ENCODE results near the gene SPRYD4.
"Not testable (repeated sequence)": the region's sequence is repeated elsewhere in the genome, so short reads cannot be mapped to it uniquely, and the experiment has no call there.

Gene SPRYD4

GRCh38 chr12:56468216-56469006 is at the start of gene SPRYD4:
Gene SPRYD4, plus strand, starts transcription at chr12:56468578. Its CDS starts 14 bp downstream, at chr12:56468592.
- DNase-seq (ENCODE audit: low read depth): peak; percentile 87

- no peak for DNase-seq (ENCODE audit: low read depth)
Measured at GRCh38 chr12:56420411-56420810, 48.0 kb upstream of the SPRYD4 start.

- no peak for DNase-seq (ENCODE audit: low read depth)
Measured at GRCh38 chr12:56425193-56425592, 43.2 kb upstream of the SPRYD4 start.

- no peak for DNase-seq (ENCODE audit: low read depth)
Measured at GRCh38 chr12:56425940-56426438, 42.4 kb upstream of the SPRYD4 start.

DNA sequence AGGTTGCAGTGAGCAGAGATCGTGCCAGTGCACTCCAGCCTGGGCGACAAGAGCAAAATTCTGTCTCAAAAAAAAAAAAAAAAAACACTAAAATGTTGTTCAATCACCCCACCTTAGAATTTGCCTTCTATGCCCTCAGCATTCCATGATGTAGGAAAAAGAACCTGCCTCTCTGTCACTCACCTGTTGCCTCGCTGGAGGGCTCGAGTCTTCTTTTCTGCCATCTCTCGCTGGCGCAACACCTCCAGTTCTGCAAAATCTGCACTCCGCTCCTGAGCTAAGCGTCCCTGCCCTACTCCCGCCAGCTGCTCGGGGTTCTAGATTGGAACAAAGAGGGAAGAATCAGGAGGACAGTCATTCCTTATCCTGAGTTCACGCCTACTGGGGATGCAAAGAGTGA is 37.1 kb upstream of the SPRYD4 start:
- DNase-seq (ENCODE audit: low read depth): no peak

GRCh38 chr12:56431850-56432249 is 36.5 kb upstream of the SPRYD4 start:
- no peak for DNase-seq (ENCODE audit: low read depth)

DNA sequence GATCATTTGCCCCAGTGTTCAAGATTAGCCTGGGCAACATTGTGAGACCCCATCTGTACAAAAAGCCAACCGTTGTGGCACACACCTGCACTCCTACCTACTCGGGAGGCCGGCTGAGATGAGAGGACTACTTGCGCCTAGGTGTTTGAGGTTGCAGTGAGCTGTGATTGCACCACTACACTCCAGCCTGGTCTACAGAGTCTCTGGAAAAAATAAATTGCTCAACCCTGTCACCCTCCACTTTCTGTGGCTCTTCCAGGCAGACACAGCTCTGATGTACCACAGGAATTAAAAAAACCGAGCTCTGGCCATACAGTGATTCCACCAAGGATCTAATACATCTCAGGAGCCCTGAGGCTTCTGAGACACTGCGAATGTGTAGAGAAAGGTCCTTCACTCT is 33.5 kb upstream of the SPRYD4 start:
- no peak for DNase-seq (ENCODE audit: low read depth)

DNA sequence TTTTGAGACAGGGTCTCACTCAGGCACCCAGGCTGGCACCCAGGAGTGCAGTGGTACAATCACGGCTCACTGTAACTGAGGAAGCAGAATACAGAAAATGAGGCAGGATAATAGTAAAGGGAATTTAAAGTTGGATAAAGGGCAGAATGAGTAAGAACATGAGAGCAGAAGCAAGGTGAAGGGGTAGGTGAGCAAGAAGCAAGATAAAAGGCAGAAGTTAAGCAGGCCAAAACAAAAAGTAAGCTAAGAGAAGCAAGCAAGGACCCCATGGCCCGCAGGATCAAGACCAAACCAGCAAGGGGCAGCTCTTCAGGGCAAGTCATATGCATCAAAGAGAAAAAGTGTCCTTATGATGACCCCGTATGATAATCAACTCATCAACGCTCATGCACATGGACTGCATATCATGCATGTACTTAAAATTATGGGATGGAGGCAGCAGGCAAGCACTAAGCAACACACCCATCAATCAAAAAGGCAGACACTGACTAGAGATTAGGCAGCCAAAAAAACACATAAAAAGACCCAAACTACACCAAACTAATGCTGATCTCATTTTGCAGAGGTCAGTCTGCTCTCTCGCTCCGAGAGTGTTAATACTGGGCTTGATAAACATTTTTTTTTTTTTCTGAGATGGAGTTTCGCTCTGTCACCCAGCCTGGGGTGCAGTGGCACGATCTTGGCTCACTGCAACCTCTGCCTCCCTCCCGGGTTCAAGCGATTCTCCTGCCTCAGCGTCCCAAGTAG is 30.8 kb upstream of the SPRYD4 start:
- DNase-seq (ENCODE audit: low read depth): no peak

- not testable (repeated sequence) for DNase-seq (ENCODE audit: low read depth)
Measured at GRCh38 chr12:56443208-56443607, 25.2 kb upstream of the SPRYD4 start.

DNA sequence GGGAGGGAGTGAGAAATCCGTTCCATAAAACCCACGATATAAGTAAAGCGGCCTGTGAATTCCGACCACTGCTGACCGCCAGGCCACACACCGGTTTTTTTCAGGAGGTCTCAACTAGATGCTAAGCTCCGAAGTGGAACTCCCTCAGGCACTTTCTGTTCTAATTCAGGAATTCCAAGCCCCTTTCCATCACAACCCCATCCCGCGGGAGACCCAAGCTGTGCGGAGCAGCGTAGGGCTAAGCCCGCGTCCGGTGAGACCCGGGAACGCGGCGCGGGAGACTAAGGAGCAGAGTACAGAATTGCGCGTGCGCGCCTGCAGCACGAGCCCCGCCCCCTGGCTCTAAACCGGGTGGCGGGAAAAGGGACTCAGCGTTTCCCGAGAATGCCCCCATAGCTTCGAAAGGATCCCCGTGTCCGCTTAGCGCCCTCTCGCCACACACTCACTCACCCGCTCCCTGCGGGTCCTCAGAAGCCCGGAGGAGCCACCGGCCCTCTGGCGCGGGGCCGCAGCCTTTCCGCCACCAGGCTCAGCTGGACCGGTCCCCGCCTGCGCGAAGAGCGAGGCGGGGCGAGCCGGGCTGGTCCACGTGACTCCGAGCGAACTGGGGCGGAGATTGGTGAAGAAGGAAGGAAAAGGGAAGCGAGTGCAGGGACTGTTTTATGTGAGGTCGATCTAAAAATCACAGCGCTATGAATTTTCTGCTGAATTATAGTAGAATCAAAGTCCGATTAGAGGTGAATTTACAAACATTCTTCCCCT is 19.3 kb upstream of the SPRYD4 start, which contains the start of gene TIMELESS:
Gene TIMELESS, minus strand, starts transcription at position 567 of the 762 bp plus-strand sequence. CDS start 15,256 bp downstream, outside the sequence.
- peak; percentile 72 for DNase-seq (ENCODE audit: low read depth)

DNA sequence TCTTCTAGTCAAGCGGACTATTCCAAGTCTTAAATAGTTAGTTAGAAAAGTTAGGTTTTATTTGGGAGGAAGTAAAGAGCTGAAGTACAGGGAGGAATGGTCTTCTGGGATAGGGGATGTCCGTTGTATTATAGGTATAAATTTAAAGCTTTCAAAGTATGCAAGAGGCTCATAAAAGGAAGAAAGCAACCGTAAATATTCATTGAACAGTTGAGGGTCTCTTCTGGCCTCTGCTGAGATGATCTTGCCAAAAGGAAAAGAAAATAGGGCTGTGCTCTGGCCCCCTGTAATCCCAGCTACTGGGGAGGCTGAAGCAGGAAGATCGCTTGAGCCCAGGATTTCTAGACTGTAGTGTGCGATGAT is 18.8 kb upstream of the SPRYD4 start:
- DNase-seq (ENCODE audit: low read depth): no peak

GRCh38 chr12:56450241-56450640 is 18.1 kb upstream of the SPRYD4 start:
- no peak for DNase-seq (ENCODE audit: low read depth)

GRCh38 chr12:56451147-56451546 is 17.2 kb upstream of the SPRYD4 start:
- DNase-seq (ENCODE audit: low read depth): no peak

GRCh38 chr12:56454557-56454956 is 13.8 kb upstream of the SPRYD4 start, which contains the start of gene MIP:
Gene MIP, minus strand, starts transcription at chr12:56454657. Its CDS starts 44 bp downstream, at chr12:56454613.
- no peak for DNase-seq (ENCODE audit: low read depth)

- no peak for DNase-seq (ENCODE audit: low read depth)
Measured at GRCh38 chr12:56457817-56458216, 10.6 kb upstream of the SPRYD4 start.

DNA sequence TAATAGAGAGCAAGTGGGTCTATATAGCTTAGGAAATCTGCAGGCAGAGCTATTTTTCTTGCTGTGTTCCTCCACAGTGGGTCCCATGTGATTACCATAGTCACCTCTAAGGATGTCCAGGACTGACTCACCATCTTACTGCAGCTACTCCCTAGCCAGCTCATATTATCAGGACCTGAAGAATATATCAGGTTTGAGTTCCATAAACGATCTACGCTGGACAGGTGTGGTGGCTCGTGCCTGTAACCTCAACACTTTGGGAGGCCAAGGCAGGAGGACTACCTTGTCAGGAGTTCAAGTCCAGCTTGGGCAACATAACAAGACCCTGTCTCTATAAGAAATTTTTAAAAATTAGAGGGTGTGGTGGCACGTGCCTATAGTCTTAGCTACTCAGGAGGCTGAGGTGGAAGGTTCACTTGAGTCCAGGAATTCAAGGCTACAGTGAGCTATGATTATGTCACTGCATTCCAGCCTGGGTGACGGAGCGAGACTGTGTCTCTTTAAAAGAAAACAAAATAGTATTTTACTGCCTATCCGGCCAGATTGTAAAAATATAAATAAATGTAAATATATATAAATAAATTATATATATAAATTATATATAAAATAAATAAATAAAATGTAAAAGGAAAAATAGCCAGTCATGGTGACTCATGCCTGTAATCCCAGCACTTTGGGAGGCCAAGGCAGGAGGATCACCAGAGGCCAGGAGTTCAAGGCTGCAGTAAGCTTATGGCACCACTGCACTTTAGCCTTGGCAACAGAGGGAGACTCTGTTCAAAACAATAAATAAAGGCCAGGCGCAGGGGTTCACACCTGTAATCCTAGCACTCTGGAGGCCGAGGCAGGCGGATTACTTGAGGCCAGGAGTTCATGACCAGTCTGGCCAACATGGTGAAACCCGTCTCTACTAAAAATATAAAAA is 6.9 kb upstream of the SPRYD4 start:
- DNase-seq (ENCODE audit: low read depth): no peak

- DNase-seq (ENCODE audit: low read depth): no peak
Measured at GRCh38 chr12:56462565-56462964, 5.8 kb upstream of the SPRYD4 start.

GRCh38 chr12:56469007-56469930 is 891 bp downstream of the SPRYD4 start:
- no peak for DNase-seq (ENCODE audit: low read depth)

DNA sequence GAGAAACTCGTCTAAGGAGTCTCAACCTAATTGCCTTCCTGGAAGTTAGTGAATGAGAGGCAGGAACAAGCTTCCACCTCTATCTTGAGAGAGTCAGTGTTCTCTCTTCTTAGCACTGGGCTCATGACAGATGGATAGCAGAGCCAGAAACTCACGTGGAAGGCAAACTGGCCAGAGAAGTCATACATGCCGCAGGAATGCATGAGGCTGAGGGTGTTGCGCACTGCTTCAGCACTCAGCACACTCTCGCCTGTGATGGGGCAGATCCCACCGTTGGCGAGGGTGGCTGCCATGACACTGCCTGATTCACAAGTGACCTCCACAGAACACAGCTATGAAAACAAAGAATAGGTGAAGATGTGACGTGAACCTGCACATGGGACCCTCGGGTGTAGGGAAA is 6.0 kb downstream of the SPRYD4 start:
- no peak for DNase-seq (ENCODE audit: low read depth)

- DNase-seq (ENCODE audit: low read depth): no peak
Measured at GRCh38 chr12:56476143-56476542, 7.8 kb downstream of the SPRYD4 start.
